Central memory CD8-positive, alpha-beta T cell (primary cell): ENCODE measurements around the gene RAD51B.
"Not testable (repeated sequence)": the region's sequence is repeated elsewhere in the genome, so short reads cannot be mapped to it uniquely, and the experiment has no call there.

Experiments
- ATAC-seq: fragments of 150-1000 bp; cut with Tn5 transposase; replicated peaks from 2 replicates; pipeline ENCODE4 v1.10.0; 2022; ENCODE audit warnings: mild to moderate bottlenecking, moderate FRiP score, moderate number of reproducible peaks; ENCODE audit not compliant: poor library complexity, severe bottlenecking; ENCODE audit errors: extremely low read depth
- DNase-seq, 2 donors: peaks; one replicate each; pipeline ENCODE4 v3.0.0; 2021; ENCODE audit warnings: low spot score in 2 of 2
- H3K27ac Mint-ChIP-seq: one replicate; pipeline ENCODE4 v1.8.0; 2022; ENCODE audit warnings: low read depth, mild to moderate bottlenecking, moderate library complexity, mixed read lengths
- H3K27me3 Mint-ChIP-seq: one replicate; pipeline ENCODE4 v1.8.0; 2022; ENCODE audit warnings: mixed read lengths
- H3K36me3 Mint-ChIP-seq: one replicate; pipeline ENCODE4 v1.8.0; 2022; ENCODE audit warnings: mild to moderate bottlenecking, moderate library complexity, mixed read lengths; ENCODE audit not compliant: insufficient read depth
- H3K4me1 Mint-ChIP-seq: one replicate; pipeline ENCODE4 v1.8.0; 2022; ENCODE audit warnings: mixed read lengths
- H3K4me3 Mint-ChIP-seq: one replicate; pipeline ENCODE4 v1.8.0; 2022; ENCODE audit warnings: mild to moderate bottlenecking, moderate library complexity, mixed read lengths
- H3K9me3 Mint-ChIP-seq: one replicate; pipeline ENCODE4 v1.8.0; 2022; ENCODE audit warnings: mixed read lengths

Gene RAD51B

DNA sequence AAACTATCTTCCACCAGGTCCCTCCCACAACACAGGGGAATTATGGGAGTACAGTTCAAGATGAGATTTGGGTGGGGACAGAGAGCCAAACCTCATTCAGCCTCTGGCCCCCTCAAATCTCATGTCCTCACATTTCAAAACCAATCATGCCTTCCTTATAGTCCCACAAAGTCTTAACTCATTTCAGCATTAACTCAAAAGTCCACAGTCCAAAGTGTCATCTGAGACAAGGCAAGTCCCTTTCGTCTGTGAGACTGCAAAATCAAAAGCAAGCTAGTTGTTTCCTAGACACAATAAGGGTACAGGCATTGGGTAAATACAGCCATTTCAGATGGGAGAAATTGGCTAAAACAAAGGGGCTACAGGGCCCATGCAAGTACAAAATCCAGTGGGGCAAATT lies 147.6 kb downstream of the RAD51B start:
- ATAC-seq = no peak
- no peak overlapping the region for H3K4me3 Mint-ChIP-seq
- no peak overlapping the region for H3K27ac Mint-ChIP-seq
- no peaks in the 10 kb centered on the region for H3K27me3 Mint-ChIP-seq
- H3K36me3 Mint-ChIP-seq = peaks cover 3% of the 10 kb centered on the region
- H3K4me1 Mint-ChIP-seq = no peaks in the 10 kb centered on the region
- no peaks in the 10 kb centered on the region for H3K9me3 Mint-ChIP-seq
- no peak for DNase-seq

DNA sequence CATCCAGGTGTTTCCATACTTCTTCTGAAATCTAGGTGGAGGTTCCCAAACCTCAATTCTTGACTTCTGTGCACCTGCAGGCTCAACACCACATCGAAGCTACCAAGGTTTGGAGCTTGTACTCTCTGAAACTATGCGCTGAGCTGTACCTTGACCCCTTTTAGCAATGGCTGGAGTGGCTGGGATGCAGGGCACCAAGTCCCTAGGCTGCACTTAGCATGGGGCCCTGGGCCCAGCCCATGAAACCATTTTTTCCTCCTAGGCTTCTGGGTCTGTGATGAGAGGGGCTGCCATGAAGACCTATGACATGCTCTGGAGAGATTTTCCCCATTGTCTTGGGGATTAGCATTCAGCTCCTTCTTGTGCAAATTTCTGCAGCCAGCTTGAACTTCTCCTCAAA lies 148.4 kb downstream of the RAD51B start:
- DNase-seq, H3K4me3 Mint-ChIP-seq, H3K4me1 Mint-ChIP-seq, H3K9me3 Mint-ChIP-seq, H3K27me3 Mint-ChIP-seq, ATAC-seq, H3K27ac Mint-ChIP-seq, H3K36me3 Mint-ChIP-seq: not testable (repeated sequence)

DNA sequence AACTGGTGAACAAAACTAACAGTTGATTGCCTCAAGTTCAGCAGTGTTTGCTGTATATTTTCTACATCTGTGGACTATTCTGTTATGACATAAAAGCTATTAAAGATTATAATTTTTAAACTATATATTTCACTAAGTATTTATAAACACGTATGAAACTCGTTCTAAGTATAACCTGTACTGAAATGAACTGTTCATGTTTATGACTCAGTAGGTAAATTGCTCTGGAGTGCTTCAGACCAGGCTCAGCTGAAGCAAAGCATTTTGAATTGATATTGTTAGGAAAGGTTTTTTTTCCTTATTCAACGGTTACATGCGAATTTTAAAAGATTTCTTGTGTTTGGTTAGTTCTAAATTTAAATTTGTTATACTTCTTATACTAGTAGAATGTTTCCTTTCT lies 151.3 kb downstream of the RAD51B start:
- H3K27me3 Mint-ChIP-seq = no peaks in the 10 kb centered on the region
- no peaks in the 10 kb centered on the region for H3K4me1 Mint-ChIP-seq
- H3K27ac Mint-ChIP-seq = no peak overlapping the region
- peaks cover 2% of the 10 kb centered on the region for H3K36me3 Mint-ChIP-seq
- DNase-seq = no peak
- H3K4me3 Mint-ChIP-seq = no peak overlapping the region
- ATAC-seq = no peak
- no peaks in the 10 kb centered on the region for H3K9me3 Mint-ChIP-seq

DNA sequence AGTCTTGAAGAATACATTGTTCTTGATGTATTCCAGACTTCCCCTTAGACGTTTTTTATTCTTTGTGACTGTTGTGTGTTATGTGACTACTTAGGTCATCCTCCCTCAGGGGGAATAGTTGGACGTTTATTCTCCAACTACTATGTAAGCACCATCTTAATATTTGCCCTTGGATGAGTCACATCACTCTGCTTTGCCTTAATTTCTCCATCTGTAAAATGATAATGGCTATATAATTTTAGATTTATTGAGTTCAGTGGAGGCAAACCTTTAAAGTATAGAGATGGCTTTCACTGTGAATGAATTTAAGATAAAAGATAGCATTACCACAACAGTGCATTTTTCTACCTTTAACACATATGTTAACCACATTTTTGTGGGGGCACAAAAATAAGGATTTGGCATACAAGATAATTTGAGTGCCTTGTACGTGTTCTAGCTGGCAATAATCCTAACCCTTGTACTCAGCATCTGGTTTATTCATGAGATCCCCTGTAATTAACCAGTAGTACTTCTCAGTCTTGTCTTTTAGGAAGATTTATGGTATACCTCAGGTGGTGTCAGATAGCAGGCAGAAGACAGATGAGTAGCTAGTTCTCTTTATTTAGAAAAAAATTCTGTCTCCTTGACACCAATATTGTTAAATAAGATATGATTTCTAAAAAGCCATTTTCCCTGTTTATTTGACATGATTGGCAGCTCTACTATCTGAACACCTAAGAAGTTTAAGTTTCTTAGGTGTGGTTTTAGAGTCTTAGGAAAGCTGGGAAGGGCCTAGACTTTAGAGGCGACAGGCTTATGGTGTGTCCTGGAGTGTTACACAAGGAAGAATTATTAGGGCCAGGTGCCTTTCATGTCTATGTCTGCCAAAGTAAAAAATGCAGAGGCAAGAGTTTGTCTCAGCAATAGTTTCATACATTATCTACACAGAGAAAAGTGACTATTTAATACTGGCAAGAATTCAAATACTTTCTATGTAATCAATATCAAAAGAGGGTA lies 152.3 kb downstream of the RAD51B start:
- Mint-ChIP-seq H3K9me3 (no peaks in the 10 kb centered on the region), H3K36me3 (no peaks in the 10 kb centered on the region), H3K4me1 (no peaks in the 10 kb centered on the region), H3K27ac (no peak overlapping the region), H3K27me3 (no peaks in the 10 kb centered on the region), H3K4me3 (no peak overlapping the region)
- DNase-seq (no peak), ATAC-seq (no peak)

DNA sequence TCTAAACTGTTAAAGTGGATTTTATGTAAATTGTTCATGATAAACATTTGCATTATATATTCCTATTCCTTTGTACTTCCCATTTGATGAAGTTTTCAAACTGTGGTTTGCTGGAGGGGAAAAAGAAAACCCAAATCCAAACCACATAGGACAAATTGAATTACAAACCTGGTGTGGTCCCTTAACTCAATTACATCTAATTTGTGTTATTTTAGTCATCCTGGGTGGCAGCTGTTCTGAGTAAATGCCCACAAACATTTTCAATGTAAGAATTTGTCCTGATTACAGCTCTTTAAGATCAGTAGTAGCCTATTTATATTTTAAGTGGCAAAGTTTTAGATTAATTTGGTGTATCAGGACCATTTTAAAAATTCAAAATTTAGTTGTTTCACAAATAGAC lies 153.9 kb downstream of the RAD51B start:
- Mint-ChIP-seq H3K9me3 (no peaks in the 10 kb centered on the region), H3K27ac (no peak overlapping the region), H3K27me3 (no peaks in the 10 kb centered on the region), H3K4me1 (no peaks in the 10 kb centered on the region), H3K36me3 (no peaks in the 10 kb centered on the region), H3K4me3 (no peak overlapping the region)
- no peak for DNase-seq
- no peak for ATAC-seq

DNA sequence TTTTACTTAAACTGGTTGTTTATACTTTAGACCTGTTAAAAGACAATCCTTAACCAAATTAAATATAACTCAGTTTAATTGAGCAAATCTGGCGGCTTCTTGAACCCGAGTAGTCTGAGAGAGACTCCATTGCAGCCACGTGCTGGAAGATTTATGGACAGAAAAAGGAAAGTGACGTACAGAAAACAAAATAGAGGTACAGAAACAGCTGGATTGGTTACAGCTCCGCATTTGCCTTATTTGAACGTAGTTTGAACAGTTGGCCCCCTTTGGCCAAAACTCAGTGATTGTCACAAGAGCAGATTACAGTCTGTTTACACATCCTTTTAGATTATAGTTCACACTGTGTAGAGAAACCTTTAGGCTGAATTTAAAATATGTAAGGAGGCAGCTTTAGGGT lies 155.9 kb downstream of the RAD51B start:
- no peak for ATAC-seq
- Mint-ChIP-seq H3K4me3 (no peak overlapping the region), H3K36me3 (no peaks in the 10 kb centered on the region), H3K27me3 (no peaks in the 10 kb centered on the region), H3K27ac (no peak overlapping the region), H3K9me3 (no peaks in the 10 kb centered on the region), H3K4me1 (no peaks in the 10 kb centered on the region)
- DNase-seq = no peak

DNA sequence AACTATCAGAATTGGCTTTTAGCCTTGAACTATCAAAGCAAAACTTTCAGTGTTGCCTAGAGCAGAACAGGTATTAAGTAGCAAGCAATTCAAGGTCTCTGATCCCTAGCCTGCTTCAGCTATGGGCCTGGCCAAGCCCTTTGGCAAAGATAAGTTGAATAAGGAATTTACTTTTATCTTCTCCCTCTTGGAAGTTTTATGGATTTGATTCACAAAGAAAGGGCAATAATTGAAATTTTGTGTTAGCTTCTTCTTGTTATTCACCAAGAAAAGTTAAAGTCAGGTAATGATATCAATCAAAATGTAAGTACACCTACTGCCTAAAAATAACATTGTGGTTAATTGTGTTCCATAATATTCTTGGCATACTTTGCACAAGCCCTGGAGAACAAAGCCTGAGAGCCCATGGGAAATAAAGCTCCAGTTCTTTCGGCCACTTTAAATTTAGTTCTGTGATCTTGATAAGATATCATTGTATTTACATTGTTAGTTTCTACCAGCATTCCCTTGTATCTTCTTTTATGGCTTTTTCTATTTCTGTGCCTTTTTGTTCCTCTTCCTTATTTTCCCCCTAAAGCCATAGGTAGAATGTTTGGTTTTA lies 158.0 kb downstream of the RAD51B start:
- no peaks in the 10 kb centered on the region for H3K27me3 Mint-ChIP-seq
- no peak overlapping the region for H3K4me3 Mint-ChIP-seq
- no peaks in the 10 kb centered on the region for H3K4me1 Mint-ChIP-seq
- no peak overlapping the region for H3K27ac Mint-ChIP-seq
- H3K36me3 Mint-ChIP-seq = no peaks in the 10 kb centered on the region
- DNase-seq = no peak
- no peak for ATAC-seq
- no peaks in the 10 kb centered on the region for H3K9me3 Mint-ChIP-seq

DNA sequence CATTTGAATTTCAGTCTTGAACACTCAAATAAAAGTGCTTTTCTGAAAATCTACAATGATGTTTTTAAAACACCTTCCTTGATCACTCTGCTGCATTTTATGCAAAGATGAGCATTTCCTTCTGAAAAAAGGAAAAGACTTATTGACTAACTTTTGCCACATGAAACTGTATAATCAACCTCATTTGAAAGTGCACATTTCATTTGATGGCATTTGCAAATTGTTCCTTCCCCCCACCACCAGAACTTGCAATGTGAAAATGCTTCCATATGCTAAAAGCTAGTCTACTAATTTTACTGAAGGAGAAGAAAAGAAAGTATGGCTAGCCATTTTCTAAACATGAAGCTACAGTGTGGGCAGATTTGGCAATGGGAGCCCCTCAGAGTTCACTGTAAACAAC lies 159.2 kb downstream of the RAD51B start:
- no peak for DNase-seq
- H3K4me1 Mint-ChIP-seq = no peaks in the 10 kb centered on the region
- H3K9me3 Mint-ChIP-seq = no peaks in the 10 kb centered on the region
- H3K4me3 Mint-ChIP-seq = no peak overlapping the region
- no peak for ATAC-seq
- no peak overlapping the region for H3K27ac Mint-ChIP-seq
- no peaks in the 10 kb centered on the region for H3K36me3 Mint-ChIP-seq
- no peaks in the 10 kb centered on the region for H3K27me3 Mint-ChIP-seq

DNA sequence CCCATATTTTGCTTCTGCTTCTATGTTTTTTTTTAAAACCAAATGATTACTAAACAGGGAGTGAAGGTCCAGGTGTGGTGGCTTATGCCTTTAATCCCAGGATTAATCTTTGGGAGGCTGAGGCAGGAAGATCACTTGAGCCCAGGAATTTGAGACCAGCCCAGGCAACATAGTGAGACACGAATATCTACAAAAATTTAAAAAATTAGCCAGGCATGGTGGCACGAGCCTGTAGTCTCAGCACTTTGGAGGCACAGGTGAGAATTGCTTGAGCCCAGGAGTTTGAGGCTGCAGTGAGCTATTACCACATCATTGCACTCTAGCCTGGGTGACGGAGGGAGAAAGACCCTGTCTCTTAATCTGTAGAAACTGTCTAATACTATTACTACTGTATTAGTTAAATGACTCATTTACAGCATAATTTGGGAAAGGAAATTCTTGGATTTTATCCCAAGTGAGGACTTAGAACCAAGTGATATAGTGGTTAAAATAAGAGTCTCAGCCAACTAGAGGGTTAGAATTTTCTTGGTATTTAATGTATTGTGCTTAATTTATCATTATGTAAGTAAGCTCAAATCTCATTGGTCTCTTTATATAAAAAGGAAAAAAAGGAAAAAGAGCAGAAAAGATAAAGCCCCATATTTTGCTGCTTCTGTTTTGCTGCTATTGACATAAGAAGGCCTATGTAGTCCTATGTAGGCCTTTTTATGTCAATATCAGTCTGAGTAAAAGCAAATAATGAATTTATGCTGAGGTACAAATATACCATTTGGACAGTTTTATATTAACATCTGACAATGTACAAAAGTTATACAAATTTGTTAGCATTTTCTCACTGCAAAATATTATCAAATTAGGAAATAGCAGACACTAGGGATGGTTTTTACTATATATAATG lies 163.4 kb downstream of the RAD51B start:
- Mint-ChIP-seq H3K4me1 (no peaks in the 10 kb centered on the region), H3K9me3 (no peaks in the 10 kb centered on the region), H3K4me3 (no peak overlapping the region), H3K36me3 (peaks cover under 1% of the 10 kb centered on the region), H3K27ac (no peak overlapping the region), H3K27me3 (no peaks in the 10 kb centered on the region)
- no peak for ATAC-seq
- no peak for DNase-seq

DNA sequence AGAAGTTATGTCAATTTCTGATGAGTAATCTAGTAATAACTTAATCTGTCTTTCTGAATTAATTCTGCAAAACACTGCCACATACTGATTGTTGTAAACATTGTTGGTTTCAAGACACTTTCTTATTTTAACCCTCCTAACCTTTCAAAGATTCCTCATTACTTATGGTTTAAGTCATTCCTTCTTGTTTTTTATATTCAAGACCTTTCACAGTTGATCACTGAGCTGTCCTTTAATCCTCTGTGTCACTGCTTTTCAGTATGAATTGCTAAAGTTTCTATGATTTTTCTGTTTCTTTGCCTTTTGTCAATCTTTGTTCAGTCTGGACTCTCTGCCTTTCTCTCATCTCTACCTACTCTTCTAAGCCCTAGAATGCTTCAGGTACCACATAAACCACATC lies 164.7 kb downstream of the RAD51B start:
- peaks cover 2% of the 10 kb centered on the region for H3K36me3 Mint-ChIP-seq
- DNase-seq (no peak), ATAC-seq (no peak)
- no peak overlapping the region for H3K4me3 Mint-ChIP-seq
- no peaks in the 10 kb centered on the region for H3K4me1 Mint-ChIP-seq
- no peaks in the 10 kb centered on the region for H3K27me3 Mint-ChIP-seq
- no peaks in the 10 kb centered on the region for H3K9me3 Mint-ChIP-seq
- H3K27ac Mint-ChIP-seq = no peak overlapping the region

DNA sequence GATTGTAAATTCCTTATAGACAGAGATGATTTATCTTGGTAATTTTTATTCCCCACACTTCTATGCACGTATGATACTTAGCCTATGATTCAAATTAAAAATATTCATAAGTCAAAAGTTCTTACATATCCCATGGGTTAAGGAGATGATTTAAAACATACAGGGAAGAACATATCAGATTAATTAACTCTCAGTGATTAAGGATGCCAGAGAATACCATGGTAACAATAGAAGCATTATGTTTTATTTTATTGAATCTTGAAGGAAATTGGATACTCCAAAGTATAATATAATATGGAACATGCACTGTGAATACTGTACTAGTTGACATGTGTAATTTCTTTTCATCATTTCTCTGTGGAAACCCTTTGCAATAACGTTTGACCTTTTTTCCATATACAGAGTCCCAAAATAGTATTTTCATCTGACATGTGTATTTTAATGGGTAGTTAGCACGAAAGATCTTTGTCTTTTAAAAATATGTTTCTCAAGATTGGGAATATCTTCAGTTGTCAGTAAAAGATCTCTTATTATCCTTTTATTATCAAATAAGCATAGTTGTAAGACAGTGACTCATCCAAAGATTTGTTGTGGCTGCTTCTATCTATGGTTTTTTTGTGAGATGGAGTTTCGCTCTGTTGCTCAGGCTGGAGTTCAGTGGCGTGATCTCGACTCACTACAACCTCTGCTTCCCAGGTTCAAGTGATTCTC lies 166.7 kb downstream of the RAD51B start:
- H3K36me3 Mint-ChIP-seq = peaks cover 2% of the 10 kb centered on the region
- no peak overlapping the region for H3K4me3 Mint-ChIP-seq
- ATAC-seq = no peak
- DNase-seq = no peak
- no peaks in the 10 kb centered on the region for H3K9me3 Mint-ChIP-seq
- H3K27ac Mint-ChIP-seq = no peak overlapping the region
- H3K27me3 Mint-ChIP-seq = no peaks in the 10 kb centered on the region
- H3K4me1 Mint-ChIP-seq = no peaks in the 10 kb centered on the region

DNA sequence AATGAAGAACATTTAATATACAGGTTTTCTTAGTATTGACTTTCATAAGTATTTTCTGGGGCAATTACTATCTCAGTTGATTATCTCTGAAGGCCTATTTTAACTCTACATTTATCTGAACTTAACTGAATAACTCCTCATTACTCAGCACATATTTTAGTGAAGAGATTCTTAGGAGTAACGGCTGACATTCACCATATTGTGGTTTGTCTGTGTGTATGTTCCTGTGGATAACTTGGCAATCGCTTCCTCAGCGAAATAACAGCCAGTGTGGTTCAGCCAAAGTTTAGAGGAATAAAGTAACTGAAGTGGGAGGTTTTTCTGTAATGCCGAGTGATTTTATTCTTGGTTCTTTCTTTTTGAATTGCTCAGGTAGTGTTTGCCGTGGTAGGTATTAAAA lies 168.0 kb downstream of the RAD51B start:
- ATAC-seq = no peak
- Mint-ChIP-seq H3K27me3 (no peaks in the 10 kb centered on the region), H3K36me3 (peaks cover 2% of the 10 kb centered on the region), H3K4me1 (no peaks in the 10 kb centered on the region), H3K9me3 (no peaks in the 10 kb centered on the region), H3K27ac (no peak overlapping the region), H3K4me3 (no peak overlapping the region)
- DNase-seq = no peak
